HEK293 (cell line): ENCODE data around the gene RAB40C.

Experiments
- CTCF ChIP-seq: fragments of 450-650 bp; formaldehyde crosslinking; IDR thresholded peaks from 2 replicates; pipeline ENCODE4 v1.5.1; 2016; ENCODE audit warnings: missing biosample characterization, missing genetic modification characterization
- PRDM10 ChIP-seq: fragments of 450-650 bp; formaldehyde crosslinking; IDR thresholded peaks from 2 replicates; pipeline ENCODE4 v1.5.1; 2016; ENCODE audit warnings: missing biosample characterization, missing genetic modification characterization
- REST ChIP-seq: fragments of 450-650 bp; formaldehyde crosslinking; IDR thresholded peaks from 2 replicates; pipeline ENCODE4 v1.5.1; 2016; ENCODE audit warnings: missing biosample characterization, missing genetic modification characterization
- ZNF26 ChIP-seq: fragments of 450-650 bp; formaldehyde crosslinking; IDR thresholded peaks from 2 replicates; pipeline ENCODE4 v1.5.1; 2016; ENCODE audit warnings: missing biosample characterization, missing genetic modification characterization
- ZNF274 ChIP-seq, 2 experiments: fragments of 200-500 bp in 1 of 2; fragments of 450-650 bp in 1 of 2; sonication (Bioruptor generic) in 1 of 2; formaldehyde crosslinking in 1 of 2; IDR thresholded peaks; 2 replicates each; pipeline versions ENCODE4 v1.5.1 to v1.6.1; 2014 to 2016; ENCODE audit warnings: borderline replicate concordance in 1 of 2, inconsistent platforms in 1 of 2, low read length in 1 of 2, missing biosample characterization in 1 of 2, missing genetic modification characterization in 1 of 2
- ZNF394 ChIP-seq: fragments of 450-650 bp; formaldehyde crosslinking; IDR thresholded peaks from 2 replicates; pipeline ENCODE4 v1.5.1; 2016; ENCODE audit warnings: missing biosample characterization, missing genetic modification characterization, mild to moderate bottlenecking, moderate library complexity, borderline replicate concordance
- ZNF660 ChIP-seq: fragments of 450-650 bp; IDR thresholded peaks from 2 replicates; pipeline ENCODE4 v1.5.1; 2018; ENCODE audit warnings: missing biosample characterization, mild to moderate bottlenecking, missing genetic modification characterization
- ZNF670 ChIP-seq: fragments of 450-650 bp; formaldehyde crosslinking; IDR thresholded peaks from 2 replicates; pipeline ENCODE4 v1.5.1; 2016; ENCODE audit warnings: missing biosample characterization, missing genetic modification characterization, low read depth

GRCh38 chr16:667113-667779, 77.4 kb downstream of the RAB40C start:
- TF ChIP-seq ZNF394: no peak
- no peak for TF ChIP-seq ZNF670
- TF ChIP-seq REST (tag by site-specific recombination): no peak
- TF ChIP-seq PRDM10 (tag by site-specific recombination): no peak
- no peak for TF ChIP-seq ZNF660
- TF ChIP-seq ZNF274 (IDR thresholded peaks at IDR 0.05; ENCODE audit: low read length): no peak
- no peak for TF ChIP-seq ZNF274 (tag by site-specific recombination; IDR thresholded peaks at IDR 0.05; ENCODE audit: borderline replicate concordance)
- TF ChIP-seq CTCF (tag by site-specific recombination): no peak
- TF ChIP-seq ZNF26 (tag by site-specific recombination): no peak
